Activated T-helper 17 cell treated with anti-CD3 and anti-CD28 coated beads, Interleukin-2, amount 50 U/mL, for 72 hours (primary cell): ENCODE data around the gene MEGF6. TPM values are rescaled to one million over a fixed set of nuclear protein-coding genes. Genes with fewer than 3 reads are reported as not detected.

Experiments used
- ATAC-seq: fragments of 150-1000 bp; cut with Tn5 transposase; replicated peaks from 2 replicates; pipeline ENCODE4 v1.10.0; 2021; ENCODE audit warnings: mild to moderate bottlenecking, moderate library complexity
- H3K27ac Mint-ChIP-seq: one replicate; pipeline ENCODE4 v1.8.0; 2022; ENCODE audit warnings: mixed read lengths
- H3K27me3 Mint-ChIP-seq: one replicate; pipeline ENCODE4 v1.8.0; 2022; ENCODE audit warnings: mixed read lengths
- H3K36me3 Mint-ChIP-seq: one replicate; pipeline ENCODE4 v1.8.0; 2022; ENCODE audit warnings: low read depth, mild to moderate bottlenecking, mixed read lengths
- H3K4me1 Mint-ChIP-seq: one replicate; pipeline ENCODE4 v1.8.0; 2022; ENCODE audit warnings: mixed read lengths
- H3K4me3 Mint-ChIP-seq: one replicate; pipeline ENCODE4 v1.8.0; 2022; ENCODE audit warnings: mild to moderate bottlenecking, mixed read lengths
- H3K9me3 Mint-ChIP-seq: one replicate; pipeline ENCODE4 v1.8.0; 2022; ENCODE audit warnings: mixed read lengths
- total RNA-seq, 2 donors: library from RNA; stranded (reverse); gene quantifications; one replicate each; pipeline ENCODE4 v1.2.3, GENCODE V29; 2022

The MEGF6 gene
- total RNA-seq, 2 donors from 2014 or later, result 5.0 to 9.7 TPM

- peaks cover 26% of the 10 kb centered on the region for H3K27me3 Mint-ChIP-seq
Measured at GRCh38 chr1:3651026-3651929, 40.0 kb upstream of the MEGF6 start.

DNA sequence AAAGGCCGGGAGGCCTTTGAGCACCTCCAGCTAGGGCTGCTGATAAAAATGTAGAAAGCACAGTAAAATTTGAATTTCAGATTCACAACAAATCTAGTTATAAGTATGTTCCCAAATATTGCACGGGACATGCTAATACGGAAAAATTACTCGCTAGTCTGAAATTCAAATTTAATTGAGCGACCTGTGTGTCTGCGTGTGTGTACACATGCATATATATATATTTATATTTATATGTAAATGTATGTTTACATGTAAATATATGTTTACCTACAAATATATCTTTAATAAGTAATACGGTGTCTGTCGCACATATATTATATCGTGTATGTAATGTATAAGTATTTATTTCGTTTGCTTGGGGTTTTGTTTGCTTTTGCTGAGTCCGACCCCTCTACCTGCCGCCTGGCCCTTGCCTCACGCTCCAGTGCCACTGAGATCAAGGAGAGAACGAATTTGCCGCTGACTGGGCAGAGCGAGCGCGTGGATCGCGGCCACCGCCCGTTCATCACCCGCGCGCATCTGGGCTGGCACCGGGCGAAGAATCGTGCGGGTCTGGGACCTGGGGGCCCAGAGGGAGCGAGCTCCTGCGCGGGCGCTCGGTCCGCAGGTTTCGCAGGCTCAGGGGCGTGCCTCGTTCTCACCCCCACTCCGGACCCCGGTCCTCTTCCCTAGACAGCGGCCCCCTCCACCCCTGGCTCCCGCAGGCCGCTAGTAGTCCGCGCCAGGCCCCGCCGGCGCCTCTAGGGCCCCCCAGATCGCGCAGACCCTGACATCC lies 39.1 kb upstream of the MEGF6 start:
- H3K36me3 Mint-ChIP-seq, result peaks cover 30% of the 10 kb centered on the region
- H3K9me3 Mint-ChIP-seq, result no peaks in the 10 kb centered on the region
- peaks cover 19% of the 10 kb centered on the region for H3K27me3 Mint-ChIP-seq
- peak overlapping the region; percentile 76 for H3K4me3 Mint-ChIP-seq
- no peak overlapping the region for H3K27ac Mint-ChIP-seq
- no peak for ATAC-seq
- peaks cover 9% of the 10 kb centered on the region for H3K4me1 Mint-ChIP-seq

More at GRCh38 chr1:3651026-3651929, 40.0 kb upstream of the MEGF6 start:
- ATAC-seq, result no peak
- H3K4me3 Mint-ChIP-seq, result peak overlapping the region; percentile 76
- H3K4me1 Mint-ChIP-seq, result peaks cover 9% of the 10 kb centered on the region
- peaks cover 22% of the 10 kb centered on the region for H3K36me3 Mint-ChIP-seq
- no peaks in the 10 kb centered on the region for H3K9me3 Mint-ChIP-seq
- H3K27ac Mint-ChIP-seq, result no peak overlapping the region

GRCh38 chr1:3649342-3650247 lies 38.3 kb upstream of the MEGF6 start, which contains the start of gene WRAP73:
Gene WRAP73, minus strand, starts transcription at chr1:3650103. Its CDS starts 104 bp downstream, at chr1:3649999.
- peak; percentile 96 for ATAC-seq
- Mint-ChIP-seq H3K36me3 (peaks cover 37% of the 10 kb centered on the region), H3K27ac (no peak within 1 kb of the TSS), H3K9me3 (no peaks in the 10 kb centered on the region), H3K27me3 (peaks cover 16% of the 10 kb centered on the region), H3K4me1 (peaks cover 9% of the 10 kb centered on the region), H3K4me3 (peak within 1 kb of the TSS; percentile 76)

DNA sequence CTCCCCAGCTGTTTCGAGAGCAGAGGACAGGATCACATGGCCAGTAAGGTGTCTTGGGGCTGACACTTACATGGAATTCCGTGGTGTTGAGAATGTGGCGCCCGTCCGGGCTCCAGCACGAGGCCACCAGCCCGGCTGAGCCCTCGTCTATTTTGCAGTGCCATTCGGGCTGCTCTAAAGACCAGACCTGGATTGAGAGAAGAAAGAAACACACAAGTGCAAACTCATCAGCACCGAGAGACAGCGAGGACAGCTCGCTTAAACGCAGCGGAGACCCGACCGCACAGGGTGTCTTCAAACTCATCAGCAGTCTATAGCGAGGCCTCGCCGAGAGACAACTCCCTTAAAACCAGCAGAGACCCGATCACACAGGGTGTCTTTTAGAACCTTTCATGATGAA lies 35.3 kb upstream of the MEGF6 start:
- peaks cover 53% of the 10 kb centered on the region for H3K36me3 Mint-ChIP-seq
- no peaks in the 10 kb centered on the region for H3K27me3 Mint-ChIP-seq
- H3K4me3 Mint-ChIP-seq, result no peak overlapping the region
- H3K4me1 Mint-ChIP-seq, result peaks cover 9% of the 10 kb centered on the region
- no peak overlapping the region for H3K27ac Mint-ChIP-seq
- no peak for ATAC-seq
- H3K9me3 Mint-ChIP-seq, result no peaks in the 10 kb centered on the region

- Mint-ChIP-seq H3K4me3 (no peak overlapping the region), H3K27me3 (no peaks in the 10 kb centered on the region), H3K4me1 (peaks cover 9% of the 10 kb centered on the region), H3K36me3 (peaks cover 61% of the 10 kb centered on the region), H3K9me3 (no peaks in the 10 kb centered on the region), H3K27ac (no peak overlapping the region)
- ATAC-seq, result no peak
Measured at GRCh38 chr1:3645666-3646355, 34.5 kb upstream of the MEGF6 start.

GRCh38 chr1:3645247-3645646 lies 33.9 kb upstream of the MEGF6 start:
- H3K4me1 Mint-ChIP-seq, result peaks cover 9% of the 10 kb centered on the region
- H3K27me3 Mint-ChIP-seq, result no peaks in the 10 kb centered on the region
- no peak overlapping the region for H3K27ac Mint-ChIP-seq
- no peak for ATAC-seq
- no peak overlapping the region for H3K4me3 Mint-ChIP-seq
- H3K9me3 Mint-ChIP-seq, result no peaks in the 10 kb centered on the region
- peaks cover 63% of the 10 kb centered on the region for H3K36me3 Mint-ChIP-seq

GRCh38 chr1:3644273-3644672 lies 33.0 kb upstream of the MEGF6 start:
- H3K9me3 Mint-ChIP-seq, result no peaks in the 10 kb centered on the region
- peaks cover 63% of the 10 kb centered on the region for H3K36me3 Mint-ChIP-seq
- no peak overlapping the region for H3K27ac Mint-ChIP-seq
- no peak overlapping the region for H3K4me3 Mint-ChIP-seq
- peaks cover 9% of the 10 kb centered on the region for H3K4me1 Mint-ChIP-seq
- ATAC-seq, result no peak
- no peaks in the 10 kb centered on the region for H3K27me3 Mint-ChIP-seq

GRCh38 chr1:3642919-3643675 lies 31.8 kb upstream of the MEGF6 start:
- Mint-ChIP-seq H3K4me1 (peaks cover 5% of the 10 kb centered on the region), H3K9me3 (no peaks in the 10 kb centered on the region), H3K4me3 (no peak overlapping the region), H3K27ac (no peak overlapping the region), H3K27me3 (no peaks in the 10 kb centered on the region), H3K36me3 (peaks cover 70% of the 10 kb centered on the region)
- no peak for ATAC-seq

DNA sequence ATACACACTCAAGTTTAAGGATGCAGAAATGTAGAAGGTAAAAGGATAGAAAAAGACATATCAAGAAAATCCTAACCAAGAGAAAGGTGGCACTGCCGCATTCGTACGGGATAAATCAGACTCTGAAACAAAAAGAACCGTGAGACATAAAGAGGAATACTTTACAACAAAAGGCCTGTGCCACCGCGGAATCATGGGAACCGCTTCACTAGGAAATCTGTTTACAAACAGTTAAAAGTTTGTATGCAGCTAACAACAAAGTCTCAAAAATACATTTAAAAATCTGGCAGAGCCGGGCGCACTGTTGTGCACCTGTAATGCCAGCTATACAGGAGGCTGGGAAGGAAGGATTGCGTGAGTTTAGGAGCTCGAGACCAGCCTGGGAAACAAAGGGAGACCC lies 30.5 kb upstream of the MEGF6 start:
- Mint-ChIP-seq H3K9me3 (no peaks in the 10 kb centered on the region), H3K27ac (no peak overlapping the region), H3K36me3 (peaks cover 70% of the 10 kb centered on the region), H3K4me1 (no peaks in the 10 kb centered on the region), H3K4me3 (no peak overlapping the region), H3K27me3 (no peaks in the 10 kb centered on the region)
- ATAC-seq, result no peak

GRCh38 chr1:3641046-3641760 lies 29.9 kb upstream of the MEGF6 start:
- H3K9me3 Mint-ChIP-seq, result no peaks in the 10 kb centered on the region
- H3K36me3 Mint-ChIP-seq, result peaks cover 70% of the 10 kb centered on the region
- no peaks in the 10 kb centered on the region for H3K27me3 Mint-ChIP-seq
- H3K4me3 Mint-ChIP-seq, result no peak overlapping the region
- no peak overlapping the region for H3K27ac Mint-ChIP-seq
- no peaks in the 10 kb centered on the region for H3K4me1 Mint-ChIP-seq
- no peak for ATAC-seq

- H3K4me1 Mint-ChIP-seq, result no peaks in the 10 kb centered on the region
- H3K27ac Mint-ChIP-seq, result no peak overlapping the region
- H3K9me3 Mint-ChIP-seq, result no peaks in the 10 kb centered on the region
- H3K4me3 Mint-ChIP-seq, result no peak overlapping the region
- H3K36me3 Mint-ChIP-seq, result peaks cover 71% of the 10 kb centered on the region
- ATAC-seq, result no peak
- no peaks in the 10 kb centered on the region for H3K27me3 Mint-ChIP-seq
Measured at GRCh38 chr1:3640121-3640837, 29.0 kb upstream of the MEGF6 start.

- no peak overlapping the region for H3K4me3 Mint-ChIP-seq
- H3K9me3 Mint-ChIP-seq, result no peaks in the 10 kb centered on the region
- no peaks in the 10 kb centered on the region for H3K27me3 Mint-ChIP-seq
- no peak for ATAC-seq
- H3K36me3 Mint-ChIP-seq, result peaks cover 71% of the 10 kb centered on the region
- H3K27ac Mint-ChIP-seq, result no peak overlapping the region
- no peaks in the 10 kb centered on the region for H3K4me1 Mint-ChIP-seq
Measured at GRCh38 chr1:3639397-3639911, 28.1 kb upstream of the MEGF6 start.
